ENCODE measurements around the gene BATF3.
"Not testable (repeated sequence)": the region's sequence is repeated elsewhere in the genome, so short reads cannot be mapped to it uniquely, and the experiment has no call there.

The BATF3 gene, protein sequence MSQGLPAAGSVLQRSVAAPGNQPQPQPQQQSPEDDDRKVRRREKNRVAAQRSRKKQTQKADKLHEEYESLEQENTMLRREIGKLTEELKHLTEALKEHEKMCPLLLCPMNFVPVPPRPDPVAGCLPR

DNA sequence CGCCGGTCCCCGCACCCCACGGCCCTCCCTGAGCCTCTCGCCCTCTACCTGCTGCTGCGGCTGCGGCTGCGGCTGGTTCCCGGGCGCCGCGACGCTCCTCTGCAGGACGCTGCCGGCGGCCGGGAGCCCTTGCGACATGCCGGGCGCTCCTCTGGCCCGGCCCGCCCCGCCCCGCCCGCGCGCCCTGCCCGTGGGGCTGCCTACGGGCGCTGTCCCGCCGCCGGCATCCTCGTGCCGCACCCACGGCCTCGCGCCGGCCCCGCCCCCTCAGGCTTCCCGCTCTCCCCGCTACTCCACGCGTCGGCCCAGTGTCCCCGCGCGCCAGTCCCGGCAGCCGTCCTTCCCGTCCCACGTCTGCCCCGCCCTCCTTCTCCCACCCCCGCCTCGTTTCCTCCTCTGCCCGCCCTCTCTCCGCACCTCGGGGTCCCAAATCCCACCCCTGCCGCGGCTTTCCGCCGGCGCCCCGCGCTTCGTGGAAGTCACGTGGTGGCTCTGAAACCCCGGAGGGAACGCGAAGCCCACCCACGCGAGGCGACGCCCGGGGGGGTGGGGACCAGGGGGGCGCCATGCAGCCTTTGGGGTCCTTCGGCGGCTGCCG, at the start of gene BATF3:
BATF3 (minus strand) TSS at position 216 of the 598 bp plus-strand sequence; CDS start at position 138, 78 bp downstream.
- in situ Hi-C loops (cut with MboI; ENCODE audit: low sequenced_read_pairs): no loop called here
- H3K27me3 ChIP-seq (ENCODE audit: low read depth): peaks cover 21% of the 10 kb centered on the region

GRCh38 chr1:212746546-212746945, 46.9 kb upstream of the BATF3 start:
- peaks cover 3% of the 10 kb centered on the region; the same call in 1 of the 2 replicates for H3K4me1 ChIP-seq
- in situ Hi-C loops (cut with MboI; ENCODE audit: low sequenced_read_pairs): no loop called here

More for the DNA sequence above, at the start of gene BATF3:
- H3K4me1 ChIP-seq: peaks cover 9% of the 10 kb centered on the region
- H3K9me3 ChIP-seq: no peaks in the 10 kb centered on the region
- DNase-seq (ENCODE audit: low spot score in 2 of 2): peak; percentile 8 to 71
- H3K36me3 ChIP-seq (replicated peaks): no peaks in the 10 kb centered on the region
- H3K4me3 ChIP-seq: peak within 1 kb of the TSS; percentile 38

GRCh38 chr1:212745303-212745702, 45.7 kb upstream of the BATF3 start:
- Histone ChIP-seq H3K4me1 (peaks cover 3% of the 10 kb centered on the region; the same call in 1 of the 2 replicates), H3K4me3 (no peak overlapping the region)
- in situ Hi-C loops (cut with MboI; ENCODE audit: low sequenced_read_pairs): no loop called here

More at GRCh38 chr1:212746546-212746945, 46.9 kb upstream of the BATF3 start:
- Histone ChIP-seq H3K27me3 (ENCODE audit: low read depth) (no peaks in the 10 kb centered on the region), H3K36me3 (replicated peaks) (no peaks in the 10 kb centered on the region), H3K4me3 (no peak overlapping the region), H3K9me3 (no peaks in the 10 kb centered on the region)
- no peak for DNase-seq (ENCODE audit: low spot score in 2 of 2)

DNA sequence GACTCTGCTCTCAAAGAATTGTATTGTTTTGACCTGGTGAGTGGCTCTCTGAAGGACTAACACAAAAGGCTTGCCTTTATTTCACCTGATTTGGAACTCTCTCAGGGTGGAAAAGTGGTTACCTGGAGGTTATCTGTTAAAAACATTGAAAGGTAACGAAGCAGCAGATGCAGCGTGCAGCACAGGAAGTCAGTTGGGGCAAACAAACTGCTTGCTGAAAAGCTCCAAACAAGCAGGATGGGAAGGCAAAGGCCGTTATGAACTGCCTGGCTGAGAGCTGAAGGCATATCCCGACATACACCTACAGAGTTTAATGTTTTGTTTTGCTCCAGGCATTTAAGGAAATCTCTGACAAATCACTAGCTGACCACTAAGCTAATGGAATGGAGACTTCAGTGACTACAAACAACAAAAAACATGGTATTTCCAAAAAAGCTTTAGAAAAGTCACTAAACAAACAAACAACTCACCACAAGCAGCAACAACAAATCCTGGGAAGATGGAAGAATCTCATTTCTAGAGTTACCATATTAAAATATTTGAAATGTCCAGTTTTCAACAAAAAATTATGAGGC, 44.3 kb upstream of the BATF3 start:
- Histone ChIP-seq H3K36me3 (replicated peaks) (0 out of 2 replicates have a peak, but pooled peaks cover 4% of the 10 kb centered on the region), H3K27me3 (ENCODE audit: low read depth) (no peaks in the 10 kb centered on the region), H3K9me3 (no peaks in the 10 kb centered on the region), H3K4me3 (no peak overlapping the region), H3K4me1 (no peaks in the 10 kb centered on the region)
- in situ Hi-C loops (cut with MboI; ENCODE audit: low sequenced_read_pairs): no loop called here
- DNase-seq (ENCODE audit: low spot score in 2 of 2): no peak

More at GRCh38 chr1:212745303-212745702, 45.7 kb upstream of the BATF3 start:
- H3K27me3 ChIP-seq (ENCODE audit: low read depth): no peaks in the 10 kb centered on the region
- H3K9me3 ChIP-seq: no peaks in the 10 kb centered on the region
- no peak for DNase-seq (ENCODE audit: low spot score in 2 of 2)
- no peaks in the 10 kb centered on the region for H3K36me3 ChIP-seq (replicated peaks)

DNA sequence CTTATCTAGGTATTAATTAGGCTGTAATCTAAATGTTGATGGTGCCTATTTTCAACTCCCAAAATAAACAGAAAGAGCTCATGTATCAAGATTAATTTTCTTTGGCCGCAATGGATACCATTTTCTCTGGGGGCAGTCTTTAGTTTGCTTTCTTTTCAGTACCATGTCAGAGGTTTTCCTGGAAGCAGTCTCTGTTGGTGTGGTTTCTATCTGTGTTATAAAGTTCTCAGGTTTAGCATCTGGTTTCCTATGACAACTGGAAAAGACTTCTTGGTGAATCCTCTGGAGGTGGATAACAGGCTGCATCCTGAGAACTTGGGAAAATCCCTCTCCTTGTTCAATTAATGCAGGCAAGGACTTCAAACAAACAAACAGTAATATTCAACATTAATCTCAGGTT, 38.7 kb upstream of the BATF3 start:
- Histone ChIP-seq H3K4me1 (no peaks in the 10 kb centered on the region), H3K27me3 (ENCODE audit: low read depth) (no peaks in the 10 kb centered on the region), H3K36me3 (replicated peaks) (peaks cover 4% of the 10 kb centered on the region; the same call in 1 of the 2 replicates), H3K4me3 (no peak overlapping the region), H3K9me3 (no peaks in the 10 kb centered on the region)
- DNase-seq (ENCODE audit: low spot score in 2 of 2): no peak
- in situ Hi-C loops (cut with MboI; ENCODE audit: low sequenced_read_pairs): no loop called here

- Histone ChIP-seq H3K4me1 (no peaks in the 10 kb centered on the region), H3K4me3 (no peak overlapping the region), H3K36me3 (replicated peaks) (peaks cover 4% of the 10 kb centered on the region; the same call in 1 of the 2 replicates), H3K9me3 (no peaks in the 10 kb centered on the region), H3K27me3 (ENCODE audit: low read depth) (no peaks in the 10 kb centered on the region)
- in situ Hi-C loops (cut with MboI; ENCODE audit: low sequenced_read_pairs): no loop called here
- no peak for DNase-seq (ENCODE audit: low spot score in 2 of 2)
Observed at GRCh38 chr1:212737559-212737958, 37.9 kb upstream of the BATF3 start.

- no peaks in the 10 kb centered on the region; the same call in 1 of the 2 replicates for H3K36me3 ChIP-seq (replicated peaks)
- no peaks in the 10 kb centered on the region for H3K27me3 ChIP-seq (ENCODE audit: low read depth)
- 0 out of 2 replicates have a peak, but pooled peaks cover 3% of the 10 kb centered on the region for H3K4me1 ChIP-seq
- no peak overlapping the region for H3K4me3 ChIP-seq
- H3K9me3 ChIP-seq: no peaks in the 10 kb centered on the region
- in situ Hi-C loops (cut with MboI; ENCODE audit: low sequenced_read_pairs): no loop called here
- no peak for DNase-seq (ENCODE audit: low spot score in 2 of 2)
Observed at GRCh38 chr1:212733109-212733508, 33.5 kb upstream of the BATF3 start.

- no peaks in the 10 kb centered on the region; the same call in 1 of the 2 replicates for H3K36me3 ChIP-seq (replicated peaks)
- DNase-seq (ENCODE audit: low spot score in 2 of 2): no peak
- in situ Hi-C loops (cut with MboI; ENCODE audit: low sequenced_read_pairs): no loop called here
- H3K9me3 ChIP-seq: no peaks in the 10 kb centered on the region
- no peaks in the 10 kb centered on the region for H3K27me3 ChIP-seq (ENCODE audit: low read depth)
- no peak overlapping the region for H3K4me3 ChIP-seq
- H3K4me1 ChIP-seq: 0 out of 2 replicates have a peak, but pooled peaks cover 3% of the 10 kb centered on the region
Observed at GRCh38 chr1:212731630-212732029, 32.0 kb upstream of the BATF3 start.

- no peak overlapping the region for H3K4me3 ChIP-seq
- no peak for DNase-seq (ENCODE audit: low spot score in 2 of 2)
- 0 out of 2 replicates have a peak, but pooled peaks cover 3% of the 10 kb centered on the region for H3K4me1 ChIP-seq
- in situ Hi-C loops (cut with MboI; ENCODE audit: low sequenced_read_pairs): no loop called here
- no peaks in the 10 kb centered on the region for H3K9me3 ChIP-seq
- H3K27me3 ChIP-seq (ENCODE audit: low read depth): no peaks in the 10 kb centered on the region
- H3K36me3 ChIP-seq (replicated peaks): no peaks in the 10 kb centered on the region
Observed at GRCh38 chr1:212728606-212729005, 29.0 kb upstream of the BATF3 start.

DNA sequence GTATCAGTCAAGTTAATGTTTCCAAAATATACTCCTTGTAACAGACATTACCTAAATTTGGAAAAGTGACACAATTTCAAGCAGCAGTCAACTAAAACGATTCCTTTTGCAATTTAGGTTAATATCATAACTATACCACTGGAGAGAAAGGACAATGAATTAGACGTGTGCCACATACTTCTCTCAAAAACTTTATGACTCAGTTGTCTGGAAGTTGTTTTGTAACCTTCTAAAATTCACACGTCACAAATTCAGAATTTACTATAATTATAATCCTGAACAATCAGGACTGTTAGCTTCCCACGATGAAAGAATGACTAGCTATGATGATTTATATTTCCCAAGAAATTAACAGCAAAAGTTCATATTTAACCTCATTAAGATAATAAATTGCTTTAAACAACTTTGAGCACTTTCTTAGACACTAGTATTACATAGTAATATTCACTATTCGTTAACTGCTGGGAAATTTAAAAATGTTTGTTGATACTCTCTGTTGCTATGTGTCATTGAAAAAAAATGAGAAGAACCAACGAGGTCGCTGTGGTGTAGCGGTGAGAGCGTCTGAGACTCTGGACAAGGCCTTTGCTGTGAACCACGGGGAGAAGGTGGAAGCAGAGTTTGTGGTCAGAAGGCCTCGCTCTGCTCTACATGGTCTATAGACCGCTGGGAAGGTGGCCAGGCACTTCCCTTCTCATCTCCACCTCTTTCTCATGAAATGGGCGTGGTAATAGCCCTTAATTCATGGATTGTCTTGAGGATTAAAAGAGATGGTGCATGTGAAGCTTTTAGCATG, 27.9 kb upstream of the BATF3 start:
- DNase-seq (ENCODE audit: low spot score in 2 of 2): no peak
- Histone ChIP-seq H3K36me3 (replicated peaks) (no peaks in the 10 kb centered on the region), H3K4me1 (0 out of 2 replicates have a peak, but pooled peaks cover 3% of the 10 kb centered on the region), H3K4me3 (no peak overlapping the region), H3K27me3 (ENCODE audit: low read depth) (no peaks in the 10 kb centered on the region), H3K9me3 (no peaks in the 10 kb centered on the region)
- in situ Hi-C loops (cut with MboI; ENCODE audit: low sequenced_read_pairs): no loop called here

- H3K4me3 ChIP-seq; H3K27me3 ChIP-seq (ENCODE audit: low read depth); in situ Hi-C loops (cut with MboI; ENCODE audit: low sequenced_read_pairs); H3K36me3 ChIP-seq (replicated peaks); DNase-seq (ENCODE audit: low spot score in 2 of 2); H3K4me1 ChIP-seq; H3K9me3 ChIP-seq: not testable (repeated sequence)
Observed at GRCh38 chr1:212724679-212725078, 25.0 kb upstream of the BATF3 start.

- Histone ChIP-seq H3K4me3 (no peak overlapping the region), H3K9me3 (0 out of 2 replicates have a peak, but pooled peaks cover 2% of the 10 kb centered on the region), H3K27me3 (ENCODE audit: low read depth) (no peaks in the 10 kb centered on the region), H3K36me3 (replicated peaks) (no peaks in the 10 kb centered on the region), H3K4me1 (no peaks in the 10 kb centered on the region)
- in situ Hi-C loops (cut with MboI; ENCODE audit: low sequenced_read_pairs): no loop called here
- no peak for DNase-seq (ENCODE audit: low spot score in 2 of 2)
Observed at GRCh38 chr1:212722270-212722957, 22.8 kb upstream of the BATF3 start.

Data from HAP-1 (cell line).